GM21447 (cell line): ENCODE data around the gene C10orf71.

Source experiments
- ATAC-seq: cut with Tn5 transposase; IDR thresholded peaks from one replicate; pipeline ENCODE4 v1.9.1; 2021; ENCODE audit not compliant: unreplicated experiment

C10orf71 gene

GRCh38 chr10:49298983-49299815 is at the start of gene C10orf71:
Gene C10orf71, plus strand, starts transcription at chr10:49299170. Its CDS starts 23,376 bp downstream, at chr10:49322546.
- no peak for ATAC-seq

GRCh38 chr10:49252313-49253034 is 46.5 kb upstream of the C10orf71 start:
- ATAC-seq = no peak

- no peak for ATAC-seq
Observed at GRCh38 chr10:49253340-49253906, 45.5 kb upstream of the C10orf71 start.

- ATAC-seq = no peak
Observed at GRCh38 chr10:49254150-49254549, 44.8 kb upstream of the C10orf71 start.

GRCh38 chr10:49254556-49255318 is 44.2 kb upstream of the C10orf71 start:
- ATAC-seq = no peak

- no peak for ATAC-seq
Observed at GRCh38 chr10:49255883-49256282, 43.1 kb upstream of the C10orf71 start.

- no peak for ATAC-seq
Observed at GRCh38 chr10:49257154-49257553, 41.8 kb upstream of the C10orf71 start.

- no peak for ATAC-seq
Observed at GRCh38 chr10:49257626-49258349, 41.2 kb upstream of the C10orf71 start.

- no peak for ATAC-seq
Observed at GRCh38 chr10:49258350-49258683, 40.7 kb upstream of the C10orf71 start.

GRCh38 chr10:49260644-49261296 is 38.2 kb upstream of the C10orf71 start:
- ATAC-seq = no peak

GRCh38 chr10:49263591-49263990 is 35.4 kb upstream of the C10orf71 start:
- no peak for ATAC-seq

GRCh38 chr10:49264177-49264677 is 34.7 kb upstream of the C10orf71 start:
- no peak for ATAC-seq

GRCh38 chr10:49265885-49266284 is 33.1 kb upstream of the C10orf71 start:
- ATAC-seq = no peak

GRCh38 chr10:49268185-49268584 is 30.8 kb upstream of the C10orf71 start:
- no peak for ATAC-seq

- no peak for ATAC-seq
Observed at GRCh38 chr10:49269523-49269922, 29.4 kb upstream of the C10orf71 start.

GRCh38 chr10:49270565-49270964 is 28.4 kb upstream of the C10orf71 start:
- no peak for ATAC-seq

- no peak for ATAC-seq
Observed at GRCh38 chr10:49271346-49271745, 27.6 kb upstream of the C10orf71 start.

- no peak for ATAC-seq
Observed at GRCh38 chr10:49272251-49273081, 26.5 kb upstream of the C10orf71 start.

GRCh38 chr10:49273082-49273465 is 25.9 kb upstream of the C10orf71 start:
- ATAC-seq = no peak
